ENCODE data around the gene MT1G. TPM values are rescaled to one million over a fixed set of nuclear protein-coding genes. Genes with fewer than 3 reads are reported as not detected.

Gene MT1G
- total RNA-seq, 1 donor from 2014 or later, result 2.9 TPM

- no peak for DNase-seq (ENCODE audit: low spot score, unreplicated experiment)
- Mint-ChIP-seq H3K9me3 (ENCODE audit: low read depth) (peaks cover under 1% of the 10 kb centered on the region), H3K27me3 (peaks cover 26% of the 10 kb centered on the region), H3K27ac (no peak overlapping the region), H3K36me3 (ENCODE audit: insufficient read depth) (no peaks in the 10 kb centered on the region), H3K4me3 (ENCODE audit: low read depth) (no peak overlapping the region), H3K4me1 (ENCODE audit: low read depth) (no peaks in the 10 kb centered on the region)
- TF ChIP-seq CTCF (IDR thresholded peaks at IDR 0.05; ENCODE audit: unreplicated experiment), result no peak
Measured at GRCh38 chr16:56691885-56692284, 24.0 kb upstream of the MT1G start.

GRCh38 chr16:56690420-56691122 lies 22.7 kb upstream of the MT1G start:
- Mint-ChIP-seq H3K27ac (no peak overlapping the region), H3K27me3 (peaks cover 33% of the 10 kb centered on the region), H3K9me3 (ENCODE audit: low read depth) (peaks cover 6% of the 10 kb centered on the region), H3K4me3 (ENCODE audit: low read depth) (no peak overlapping the region), H3K36me3 (ENCODE audit: insufficient read depth) (peaks cover 3% of the 10 kb centered on the region), H3K4me1 (ENCODE audit: low read depth) (no peaks in the 10 kb centered on the region)
- DNase-seq (ENCODE audit: low spot score, unreplicated experiment), result no peak
- no peak for TF ChIP-seq CTCF (IDR thresholded peaks at IDR 0.05; ENCODE audit: unreplicated experiment)

- Mint-ChIP-seq H3K27me3 (peaks cover 46% of the 10 kb centered on the region), H3K36me3 (ENCODE audit: insufficient read depth) (peaks cover 3% of the 10 kb centered on the region), H3K4me3 (ENCODE audit: low read depth) (no peak overlapping the region), H3K9me3 (ENCODE audit: low read depth) (peaks cover 6% of the 10 kb centered on the region), H3K4me1 (ENCODE audit: low read depth) (no peaks in the 10 kb centered on the region), H3K27ac (no peak overlapping the region)
- no peak for DNase-seq (ENCODE audit: low spot score, unreplicated experiment)
- no peak for TF ChIP-seq CTCF (IDR thresholded peaks at IDR 0.05; ENCODE audit: unreplicated experiment)
Measured at GRCh38 chr16:56689171-56689570, 21.3 kb upstream of the MT1G start.

GRCh38 chr16:56688762-56689161 lies 20.9 kb upstream of the MT1G start:
- Mint-ChIP-seq H3K36me3 (ENCODE audit: insufficient read depth) (peaks cover 3% of the 10 kb centered on the region), H3K4me3 (ENCODE audit: low read depth) (no peak overlapping the region), H3K4me1 (ENCODE audit: low read depth) (no peaks in the 10 kb centered on the region), H3K27ac (no peak overlapping the region), H3K9me3 (ENCODE audit: low read depth) (peaks cover 6% of the 10 kb centered on the region), H3K27me3 (peaks cover 50% of the 10 kb centered on the region)
- no peak for DNase-seq (ENCODE audit: low spot score, unreplicated experiment)
- no peak for TF ChIP-seq CTCF (IDR thresholded peaks at IDR 0.05; ENCODE audit: unreplicated experiment)

GRCh38 chr16:56686758-56687157 lies 18.9 kb upstream of the MT1G start:
- Mint-ChIP-seq H3K27me3 (peaks cover 66% of the 10 kb centered on the region), H3K27ac (no peak overlapping the region), H3K4me1 (ENCODE audit: low read depth) (no peaks in the 10 kb centered on the region), H3K36me3 (ENCODE audit: insufficient read depth) (peaks cover 3% of the 10 kb centered on the region), H3K9me3 (ENCODE audit: low read depth) (peaks cover 6% of the 10 kb centered on the region), H3K4me3 (ENCODE audit: low read depth) (no peak overlapping the region)
- DNase-seq (ENCODE audit: low spot score, unreplicated experiment), result no peak
- TF ChIP-seq CTCF (IDR thresholded peaks at IDR 0.05; ENCODE audit: unreplicated experiment), result no peak

Data from progenitor cell of endocrine pancreas (in vitro differentiated cells).